GM21619 (cell line): ENCODE data around the gene SYNE2.
A peak's percentile ranks its signal among the peaks of the same experiment; 100 is the strongest.
"Not testable (repeated sequence)": the region's sequence is repeated elsewhere in the genome, so short reads cannot be mapped to it uniquely, and the experiment has no call there.

Source experiments
- ATAC-seq: cut with Tn5 transposase; IDR thresholded peaks from one replicate; pipeline ENCODE4 v1.9.1; 2021; ENCODE audit not compliant: unreplicated experiment

Gene SYNE2, protein sequence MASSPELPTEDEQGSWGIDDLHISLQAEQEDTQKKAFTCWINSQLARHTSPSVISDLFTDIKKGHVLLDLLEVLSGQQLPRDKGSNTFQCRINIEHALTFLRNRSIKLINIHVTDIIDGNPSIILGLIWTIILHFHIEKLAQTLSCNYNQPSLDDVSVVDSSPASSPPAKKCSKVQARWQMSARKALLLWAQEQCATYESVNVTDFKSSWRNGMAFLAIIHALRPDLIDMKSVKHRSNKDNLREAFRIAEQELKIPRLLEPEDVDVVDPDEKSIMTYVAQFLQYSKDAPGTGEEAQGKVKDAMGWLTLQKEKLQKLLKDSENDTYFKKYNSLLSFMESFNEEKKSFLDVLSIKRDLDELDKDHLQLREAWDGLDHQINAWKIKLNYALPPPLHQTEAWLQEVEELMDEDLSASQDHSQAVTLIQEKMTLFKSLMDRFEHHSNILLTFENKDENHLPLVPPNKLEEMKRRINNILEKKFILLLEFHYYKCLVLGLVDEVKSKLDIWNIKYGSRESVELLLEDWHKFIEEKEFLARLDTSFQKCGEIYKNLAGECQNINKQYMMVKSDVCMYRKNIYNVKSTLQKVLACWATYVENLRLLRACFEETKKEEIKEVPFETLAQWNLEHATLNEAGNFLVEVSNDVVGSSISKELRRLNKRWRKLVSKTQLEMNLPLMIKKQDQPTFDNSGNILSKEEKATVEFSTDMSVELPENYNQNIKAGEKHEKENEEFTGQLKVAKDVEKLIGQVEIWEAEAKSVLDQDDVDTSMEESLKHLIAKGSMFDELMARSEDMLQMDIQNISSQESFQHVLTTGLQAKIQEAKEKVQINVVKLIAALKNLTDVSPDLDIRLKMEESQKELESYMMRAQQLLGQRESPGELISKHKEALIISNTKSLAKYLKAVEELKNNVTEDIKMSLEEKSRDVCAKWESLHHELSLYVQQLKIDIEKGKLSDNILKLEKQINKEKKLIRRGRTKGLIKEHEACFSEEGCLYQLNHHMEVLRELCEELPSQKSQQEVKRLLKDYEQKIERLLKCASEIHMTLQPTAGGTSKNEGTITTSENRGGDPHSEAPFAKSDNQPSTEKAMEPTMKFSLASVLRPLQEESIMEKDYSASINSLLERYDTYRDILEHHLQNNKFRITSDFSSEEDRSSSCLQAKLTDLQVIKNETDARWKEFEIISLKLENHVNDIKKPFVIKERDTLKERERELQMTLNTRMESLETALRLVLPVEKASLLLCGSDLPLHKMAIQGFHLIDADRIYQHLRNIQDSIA (N-terminal part only)

DNA sequence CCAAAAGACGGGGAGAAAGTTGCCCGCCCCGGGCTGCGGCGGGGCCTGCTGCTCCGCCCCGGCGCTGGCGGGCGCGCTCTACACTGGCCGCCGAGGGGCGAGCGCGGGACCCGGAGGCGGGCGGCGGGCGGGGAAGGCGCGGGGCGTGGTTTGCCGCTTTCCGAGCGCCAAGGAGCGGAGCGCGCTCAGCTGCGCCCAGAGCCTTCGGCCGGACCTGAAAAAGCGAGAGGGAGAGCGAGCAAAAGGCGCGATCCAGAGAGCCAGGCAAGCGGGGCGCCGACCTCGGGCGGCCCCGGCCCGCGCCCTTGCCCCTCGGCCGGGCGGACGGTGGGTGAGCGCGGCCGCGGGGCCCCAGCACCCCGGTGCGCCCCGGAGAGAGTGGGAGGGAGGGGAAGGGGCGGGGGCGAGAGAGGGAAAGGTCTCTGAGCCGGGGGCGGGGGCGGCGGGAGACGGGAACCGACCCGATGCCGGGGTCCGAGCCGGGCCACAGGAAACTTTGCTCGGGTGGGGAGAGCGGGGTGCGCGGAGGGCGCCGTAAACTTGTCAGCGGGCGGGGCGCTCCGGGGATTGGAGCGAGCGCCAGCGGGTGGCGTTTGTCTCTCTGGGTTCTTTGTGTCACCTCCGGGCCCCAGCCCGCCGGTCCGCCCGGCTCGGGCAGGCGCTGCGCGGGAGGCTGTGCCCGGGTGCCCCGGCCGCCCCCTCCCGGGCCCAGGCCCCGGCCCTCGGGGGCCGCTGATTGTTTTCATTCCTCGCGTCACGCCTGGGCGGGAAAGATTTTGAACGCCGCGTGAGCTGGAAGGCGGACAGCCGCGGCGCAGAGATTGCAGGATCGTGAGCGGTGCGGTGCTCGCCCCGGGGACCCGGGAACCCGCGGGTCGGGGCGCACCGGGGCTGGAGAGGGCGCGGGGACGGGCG is at the start of gene SYNE2:
SYNE2 (plus strand) TSS at position 188 of the 915 bp plus-strand sequence. CDS start 56,145 bp downstream, outside the sequence.
- ATAC-seq = peak; percentile 74

DNA sequence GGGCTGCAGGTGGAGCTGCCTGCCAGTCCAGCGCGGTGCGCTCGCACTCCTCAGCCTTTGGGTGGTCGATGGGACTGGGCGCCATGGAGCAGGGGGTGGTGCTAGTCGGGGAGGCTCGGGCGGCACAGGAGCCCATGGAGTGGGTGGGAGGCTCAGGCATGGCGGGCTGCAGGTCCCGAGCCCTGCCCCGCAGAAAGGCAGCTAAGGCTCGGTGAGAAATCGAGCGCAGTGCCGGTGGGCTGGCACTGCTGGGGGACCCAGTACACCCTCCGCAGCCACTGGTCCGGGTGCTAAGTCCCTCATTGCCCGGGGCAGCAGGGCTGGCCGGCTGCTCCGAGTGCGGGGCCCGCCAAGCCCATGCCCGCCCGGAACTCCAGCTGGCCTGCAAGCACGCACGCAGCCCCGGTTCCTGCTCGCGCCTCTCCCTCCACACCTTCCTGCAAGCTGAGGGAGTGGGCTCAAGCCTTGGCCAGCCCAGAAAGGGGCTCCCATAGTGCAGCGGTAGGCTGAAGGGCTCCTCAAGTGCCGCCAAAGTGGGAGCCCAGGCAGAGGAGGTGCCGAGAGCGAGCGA is 49.5 kb upstream of the SYNE2 start:
- not testable (repeated sequence) for ATAC-seq

DNA sequence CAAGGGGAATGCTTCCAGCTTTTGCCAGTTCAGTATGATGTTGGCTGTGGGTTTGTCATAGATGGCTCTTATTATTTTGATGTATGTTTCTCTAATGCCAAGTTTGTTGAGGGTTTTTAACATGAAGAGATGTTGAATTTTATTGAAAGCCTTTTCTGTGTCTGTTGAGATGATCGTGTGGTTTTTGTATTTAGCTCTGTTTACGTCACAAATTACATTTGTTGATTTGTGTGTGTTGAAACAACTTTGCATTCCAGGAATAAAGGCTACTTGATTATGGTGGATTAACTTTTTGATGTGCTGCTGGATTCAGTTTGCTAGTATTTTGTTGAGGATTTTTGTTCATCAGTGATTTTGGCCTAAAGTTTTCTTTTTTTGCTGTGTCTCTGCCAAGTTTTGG is 46.7 kb upstream of the SYNE2 start:
- not testable (repeated sequence) for ATAC-seq

DNA sequence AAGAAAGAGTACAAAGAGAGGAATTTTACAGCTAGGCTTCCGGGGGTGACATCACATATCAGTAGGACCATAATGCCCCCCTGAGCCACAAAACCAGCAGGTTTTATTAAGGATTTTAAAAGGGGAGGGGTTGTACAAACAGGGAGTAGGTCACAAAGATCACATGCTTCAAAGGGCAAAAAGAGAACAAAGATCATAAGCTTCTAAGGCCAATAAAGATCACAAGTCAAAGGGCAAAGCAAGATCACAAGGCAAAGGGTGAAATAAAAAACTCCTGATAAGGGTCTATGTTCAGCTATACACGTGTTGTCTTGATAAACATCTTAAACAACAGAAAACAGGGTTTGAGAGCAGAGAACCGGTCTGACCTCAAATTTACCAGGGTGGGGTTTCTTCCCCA is 41.1 kb upstream of the SYNE2 start:
- ATAC-seq = not testable (repeated sequence)

DNA sequence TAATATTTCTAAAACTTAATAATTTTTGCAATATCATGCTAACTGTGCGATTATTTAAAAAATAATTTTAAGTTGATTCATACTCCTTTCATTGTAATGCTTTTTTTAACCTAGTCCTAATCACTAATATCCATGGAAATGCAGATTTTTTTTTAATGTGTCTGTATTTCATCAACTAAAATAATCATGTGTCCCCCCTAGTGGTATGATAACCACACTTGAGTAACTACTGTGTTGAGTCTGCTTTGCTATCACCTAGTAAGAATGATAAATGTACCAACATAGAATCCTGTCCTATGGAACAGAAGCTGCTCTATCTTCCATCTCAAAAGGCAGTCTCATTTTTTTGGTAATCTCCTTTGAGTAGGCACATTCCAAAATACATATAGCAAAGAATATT is 19.1 kb upstream of the SYNE2 start:
- ATAC-seq = no peak

DNA sequence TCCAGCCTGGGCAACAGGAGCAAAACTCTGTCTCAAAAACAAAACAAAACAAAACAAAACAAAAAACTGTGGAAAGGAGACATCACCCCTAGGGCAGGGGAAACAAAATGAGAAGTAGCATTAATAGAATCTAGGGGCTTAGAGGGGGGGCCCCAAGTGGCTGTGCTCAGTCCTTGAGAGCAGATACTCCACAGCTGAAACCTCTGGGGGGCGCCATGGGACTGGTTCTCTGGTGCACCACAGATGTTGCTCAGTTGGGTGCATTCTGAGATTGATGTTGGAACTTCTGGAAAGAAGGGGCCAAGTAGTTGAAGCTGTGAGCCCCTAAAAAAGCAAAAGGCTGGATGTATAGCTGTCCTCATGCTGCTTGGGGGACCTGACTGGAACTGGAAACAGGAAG is 11.8 kb upstream of the SYNE2 start:
- no peak for ATAC-seq

DNA sequence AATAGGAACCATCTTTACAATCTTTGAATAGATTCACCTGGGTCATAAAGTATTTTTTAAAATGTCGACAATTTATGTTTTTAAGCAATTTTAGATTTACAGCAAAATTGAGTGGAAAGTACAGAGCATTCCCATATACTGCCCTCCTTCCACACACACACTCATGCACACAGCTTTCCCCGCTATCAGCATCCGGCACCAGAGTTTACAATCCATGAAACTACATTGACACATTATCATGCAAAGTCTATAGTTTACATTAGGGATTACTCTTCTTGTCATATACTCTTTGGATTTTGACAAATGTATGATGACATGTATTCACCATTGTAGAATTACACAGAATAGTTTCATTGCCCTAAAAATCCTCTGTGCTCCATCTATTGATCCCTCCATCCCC is 9.0 kb upstream of the SYNE2 start:
- ATAC-seq = no peak

DNA sequence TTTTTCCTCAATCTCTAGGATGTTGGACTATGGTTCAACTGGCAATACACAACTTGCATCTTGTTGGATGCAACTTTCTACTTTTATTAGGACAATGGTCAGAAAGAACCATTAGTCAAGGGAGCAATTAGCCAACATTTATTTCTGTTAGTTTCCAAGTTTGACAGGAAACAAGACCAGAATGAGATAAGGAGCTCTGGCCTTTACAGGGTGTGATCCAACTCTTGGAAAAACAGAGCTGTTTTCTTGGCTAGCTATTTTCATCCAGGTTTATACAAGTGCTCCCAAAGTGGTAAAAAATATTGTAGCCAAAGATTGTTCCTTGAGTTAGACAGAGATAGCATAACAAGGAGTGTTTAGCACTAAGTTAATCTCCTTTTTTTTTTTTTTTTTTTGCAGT is 3.9 kb upstream of the SYNE2 start:
- no peak for ATAC-seq

DNA sequence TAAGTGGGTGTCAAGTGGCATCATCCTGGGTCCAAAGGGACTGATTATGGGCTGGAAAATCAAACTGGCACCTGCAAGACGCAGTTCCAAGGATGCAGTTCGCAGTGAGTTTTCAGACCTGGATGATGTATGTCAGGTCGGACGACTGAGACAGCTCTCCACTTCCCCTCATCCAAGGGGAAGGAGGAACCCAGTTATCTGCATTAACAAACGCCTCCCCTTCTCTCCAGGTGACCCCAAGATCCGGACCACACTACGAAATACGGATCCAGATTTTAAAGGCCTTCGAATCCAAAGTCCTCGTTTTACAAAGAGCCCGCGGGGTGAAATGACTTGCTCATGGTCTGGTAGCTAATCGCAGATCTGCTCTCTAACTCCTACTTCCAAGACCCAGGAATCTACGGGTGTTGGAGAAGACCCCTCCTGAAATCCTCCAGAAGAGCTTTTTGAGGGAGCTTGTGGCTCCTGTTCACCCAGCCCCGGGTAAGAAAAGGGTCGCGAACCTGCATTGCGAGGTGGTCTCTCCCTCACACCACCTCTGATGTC is 460 bp upstream of the SYNE2 start:
- ATAC-seq = peak; percentile 4

DNA sequence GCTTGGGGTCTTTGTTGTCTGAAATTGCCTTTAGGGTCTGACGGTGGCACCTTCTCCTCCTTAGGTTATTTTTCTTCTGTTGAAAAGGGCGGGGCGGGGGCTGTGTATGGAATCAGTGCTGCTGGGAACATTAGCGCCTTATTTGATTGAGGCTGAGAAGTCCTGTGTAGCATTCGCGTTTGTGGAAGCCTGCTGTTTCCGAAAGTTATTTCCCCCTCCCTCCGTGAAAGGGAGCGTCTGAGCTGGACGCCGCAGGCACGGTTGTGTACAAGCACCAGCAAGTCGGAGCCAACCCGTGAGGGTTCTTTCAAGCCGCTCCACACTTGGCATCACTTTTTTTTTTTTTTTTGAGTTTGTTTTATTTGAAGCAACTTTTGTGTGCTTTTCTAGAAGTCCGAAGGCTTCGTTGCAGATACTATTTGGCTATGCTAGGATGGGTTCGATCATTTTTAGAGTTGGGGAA is 1.1 kb downstream of the SYNE2 start:
- ATAC-seq = peak; percentile 34

DNA sequence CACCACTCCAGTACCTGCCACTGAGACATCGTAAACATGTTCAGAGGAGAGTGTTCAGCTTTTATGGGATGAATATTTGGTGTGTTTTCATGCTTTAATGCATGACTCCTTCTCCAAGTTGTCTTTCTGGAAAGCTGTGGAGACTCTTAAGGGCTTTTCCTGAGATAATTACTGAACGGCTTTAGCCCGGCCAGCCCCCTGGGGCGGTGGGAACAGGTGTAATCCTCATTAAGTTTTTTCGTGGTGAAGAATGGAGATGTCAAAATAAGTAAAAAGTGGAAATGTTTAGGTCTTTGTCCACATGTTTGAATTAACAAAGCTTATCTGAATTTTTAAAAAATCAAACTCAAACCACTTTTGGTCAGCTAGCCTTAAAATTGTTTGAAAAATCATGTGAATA is 1.5 kb downstream of the SYNE2 start:
- no peak for ATAC-seq

DNA sequence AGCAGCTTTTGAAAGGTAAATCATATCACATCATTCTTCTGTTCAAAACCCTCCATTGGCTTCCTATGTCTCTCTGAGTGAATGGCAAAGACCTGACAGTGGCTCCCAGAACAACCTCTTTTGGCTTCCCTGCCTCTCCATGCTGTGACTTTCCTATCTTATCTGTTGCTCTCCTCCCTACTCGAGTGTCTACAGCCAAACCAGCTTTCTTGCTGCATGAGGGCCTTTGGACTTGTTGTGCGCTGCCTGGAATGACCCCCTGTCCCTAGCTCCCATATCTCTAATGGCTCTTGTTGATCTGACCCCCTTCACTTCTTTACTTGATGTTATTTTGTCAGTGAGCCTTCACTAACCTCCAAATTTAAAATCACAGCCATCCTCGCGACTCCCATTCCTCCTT is 2.5 kb downstream of the SYNE2 start:
- no peak for ATAC-seq

DNA sequence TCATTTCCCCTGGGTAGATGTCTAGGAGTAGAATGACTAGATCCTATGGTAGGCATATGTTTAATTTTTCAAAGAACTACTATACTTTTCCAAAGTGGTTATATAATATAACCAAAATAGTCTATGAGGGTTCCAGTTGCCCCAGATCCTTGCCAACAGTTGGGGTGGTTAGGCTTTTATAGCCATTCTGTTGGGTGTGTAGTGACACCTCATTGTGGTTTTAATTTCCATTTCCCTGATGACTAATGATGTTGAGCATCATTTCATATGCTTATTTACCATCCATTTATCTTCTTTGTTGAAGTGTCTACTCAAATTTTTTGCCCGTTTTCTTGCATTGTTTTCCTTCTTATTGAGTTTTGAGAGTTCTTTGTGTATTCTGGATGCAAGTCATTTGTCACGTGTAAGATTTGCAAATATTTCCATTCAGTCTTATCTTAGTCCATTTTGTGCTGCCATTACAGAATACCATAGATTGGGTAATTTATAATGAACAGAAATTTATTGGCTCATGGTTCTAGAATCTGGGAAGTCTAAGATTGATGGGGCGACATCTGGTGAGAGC is 4.7 kb downstream of the SYNE2 start:
- no peak for ATAC-seq

DNA sequence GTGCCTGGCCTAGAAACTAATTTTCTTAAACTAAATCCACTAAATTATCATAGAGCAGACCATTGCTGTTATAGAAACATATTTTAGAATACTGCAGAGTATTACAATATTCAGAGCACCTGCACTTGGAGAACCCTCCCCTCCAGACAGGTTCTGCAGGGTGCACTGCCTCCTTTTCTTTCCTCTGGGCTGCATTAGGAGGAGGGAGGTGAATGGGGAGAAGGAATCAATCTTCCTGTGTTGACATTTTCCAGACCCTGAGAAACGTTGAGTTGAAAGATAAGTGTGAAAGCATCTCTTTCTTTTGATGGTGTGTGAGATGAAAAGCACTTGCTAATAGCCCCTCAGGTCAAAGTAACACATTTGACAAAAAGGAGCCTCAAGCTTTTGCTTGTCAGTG is 7.3 kb downstream of the SYNE2 start:
- no peak for ATAC-seq

DNA sequence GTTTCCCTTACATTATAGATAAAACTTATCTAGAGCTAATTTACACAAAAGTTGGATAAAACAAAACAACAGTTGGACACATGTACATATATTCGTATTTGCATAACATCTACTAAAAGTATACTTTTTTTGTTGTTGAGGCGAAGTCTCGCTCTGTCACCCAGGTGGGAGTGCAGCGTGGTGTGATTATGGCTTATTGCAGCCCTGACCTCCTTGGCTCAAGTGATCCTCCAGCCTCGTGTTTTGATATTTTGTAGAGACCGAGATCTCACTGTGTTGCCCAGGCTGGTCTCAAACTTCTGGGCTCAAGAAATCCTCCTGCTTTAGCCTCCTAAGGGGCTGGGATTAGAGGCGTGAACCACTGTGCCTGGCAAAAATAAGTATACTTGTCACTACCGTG is 9.4 kb downstream of the SYNE2 start:
- ATAC-seq = no peak

DNA sequence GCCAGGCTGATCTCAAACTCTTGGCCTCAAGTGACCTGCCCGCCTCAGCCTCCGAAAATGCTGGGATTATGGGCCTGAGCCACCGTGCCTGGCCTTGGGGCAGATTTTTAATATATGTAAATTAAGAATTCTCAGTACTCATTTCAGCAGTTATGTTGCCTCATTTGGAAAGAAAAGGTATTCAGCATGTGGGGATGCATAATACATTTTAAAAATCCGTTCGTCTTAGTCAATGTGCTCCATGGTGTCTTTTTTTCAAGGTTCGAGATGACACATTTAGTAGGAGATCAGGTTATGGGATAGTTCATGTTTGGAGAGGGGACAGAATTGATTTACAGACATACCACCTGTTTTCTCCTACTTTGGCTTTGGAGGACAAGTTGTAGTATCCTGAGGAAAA is 10.2 kb downstream of the SYNE2 start:
- ATAC-seq = no peak

DNA sequence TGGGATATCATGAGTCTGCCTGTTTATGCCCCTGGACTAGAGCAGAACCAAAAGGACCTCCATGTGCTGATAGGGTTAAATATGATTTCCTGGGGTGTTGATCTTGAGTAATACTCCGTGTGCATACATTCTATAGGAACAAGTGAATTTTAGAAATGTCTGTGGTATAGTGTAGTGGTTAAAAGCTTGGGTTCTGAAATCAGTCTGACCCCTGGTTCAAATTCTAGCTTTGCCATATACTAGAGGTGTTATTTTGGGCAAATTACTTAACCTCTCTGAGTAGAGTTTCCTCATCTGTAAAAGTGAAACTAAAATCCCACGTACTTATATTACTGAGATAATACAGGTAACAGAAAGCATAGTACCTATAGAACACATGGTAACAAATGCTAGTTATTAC is 12.0 kb downstream of the SYNE2 start:
- ATAC-seq = not testable (repeated sequence)

DNA sequence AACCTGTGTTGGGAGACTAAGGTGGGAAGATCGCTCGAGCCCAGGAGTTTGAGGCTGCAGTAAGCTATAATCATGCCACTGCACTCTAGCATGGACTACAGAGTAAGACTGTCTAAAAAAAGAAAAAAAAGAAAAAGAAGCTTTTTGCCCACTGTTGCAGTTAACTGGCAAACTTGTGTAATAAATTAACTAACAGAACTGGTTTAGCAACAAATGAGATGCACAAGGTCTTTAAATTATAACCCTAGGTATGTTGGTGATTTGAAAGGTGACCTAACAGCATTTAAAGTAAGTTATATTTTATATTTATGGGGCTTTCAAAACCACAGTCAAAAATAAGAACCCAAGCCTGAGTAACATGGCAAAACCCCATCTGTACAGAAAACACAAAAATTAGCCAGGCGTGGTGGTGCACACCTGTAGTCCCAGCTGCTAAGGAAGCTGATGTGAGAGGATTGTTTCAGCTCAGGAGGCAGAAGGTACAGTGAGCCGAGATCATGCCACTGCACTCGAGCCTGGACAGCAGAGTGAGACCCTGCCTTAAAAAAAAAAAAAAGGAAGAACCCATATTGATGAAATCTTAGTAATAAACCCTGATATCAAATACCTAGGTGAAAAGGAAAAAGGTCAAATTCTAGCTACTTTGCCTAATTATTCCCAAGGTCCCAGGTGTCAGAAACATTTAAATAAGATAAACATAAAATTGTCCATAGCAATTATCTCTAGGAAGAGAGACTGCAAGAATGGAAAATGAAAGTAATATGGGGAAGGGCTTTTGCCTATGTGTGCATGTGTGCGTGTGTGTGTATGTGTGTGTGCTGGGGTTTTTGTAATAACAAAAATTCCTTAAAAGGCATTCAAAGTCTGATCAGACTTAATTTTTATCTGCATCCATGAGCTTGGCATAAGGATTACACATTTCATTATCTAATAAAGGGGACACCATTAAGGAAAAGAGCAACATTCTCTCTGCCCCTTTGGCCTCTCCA is 15.4 kb downstream of the SYNE2 start:
- no peak for ATAC-seq
